Small intestine (tissue), 7 donors: ENCODE results near the gene TRIML2. TPM values are rescaled to one million over a fixed set of nuclear protein-coding genes. Genes with fewer than 3 reads are reported as not detected.

Experiments
- DNase-seq, 2 donors: peaks; one replicate each; pipeline versions ENCODE4 v3.0.0 to v3.0.0-alpha.2; 2013
- FAIRE-seq: peaks from 2 replicates; lab custom pipeline; 2012; peaks lifted over from hg19 to GRCh38; lab: Jason Lieb, UNC
- H3K27ac ChIP-seq, 3 donors: one replicate each; pipeline ENCODE4 v1.5.1; 2013; ENCODE audit warnings: low read length in 2 of 3, mild to moderate bottlenecking in 2 of 3, control low read depth in 1 of 3, inconsistent platforms in 1 of 3, low read depth in 1 of 3, moderate library complexity in 1 of 3
- H3K27me3 ChIP-seq, 3 donors: one replicate each; pipeline ENCODE4 v1.6.1; 2013; ENCODE audit warnings: low read length in 3 of 3, inconsistent platforms in 1 of 3; ENCODE audit not compliant: control insufficient read depth in 3 of 3, insufficient read depth in 3 of 3
- H3K36me3 ChIP-seq, 3 donors: one replicate each; pipeline ENCODE4 v1.6.1; 2013; ENCODE audit warnings: low read length in 3 of 3, inconsistent platforms in 1 of 3, low read depth in 1 of 3, mild to moderate bottlenecking in 1 of 3, moderate library complexity in 1 of 3; ENCODE audit not compliant: control insufficient read depth in 3 of 3, insufficient read depth in 2 of 3
- H3K4me1 ChIP-seq, 3 donors: one replicate each; pipeline ENCODE4 v1.6.1; 2013; ENCODE audit warnings: low read length in 2 of 3, inconsistent platforms in 1 of 3, low read depth in 1 of 3, mild to moderate bottlenecking in 1 of 3, moderate library complexity in 1 of 3; ENCODE audit not compliant: control insufficient read depth in 3 of 3, insufficient read depth in 2 of 3
- H3K4me3 ChIP-seq, 3 donors: one replicate each; pipeline ENCODE4 v1.5.1; 2013; ENCODE audit warnings: low read length in 3 of 3, control low read depth in 1 of 3, inconsistent platforms in 1 of 3, low read depth in 1 of 3, mild to moderate bottlenecking in 1 of 3, moderate library complexity in 1 of 3
- H3K9me3 ChIP-seq, 2 donors: one replicate each; pipeline ENCODE4 v1.6.1; 2013; ENCODE audit warnings: low read depth in 1 of 2, low read length in 1 of 2; ENCODE audit not compliant: control insufficient read depth in 2 of 2, insufficient read depth in 1 of 2
- WGBS, 3 donors: extraction: QIAGEN DNeasy Blood & Tissue Kit; methylation state at CpG; one replicate each; pipeline ENCODE4 v1.1.7; 2013; 5-methylcytosine and 5-hydroxymethylcytosine counted together
- polyA plus RNA-seq, 4 donors: library from polyadenylated mRNA; stranded (reverse) in 3 of 4; unstranded in 1 of 4; fragments of 200-250 nt in 3 of 4; fragments of 120-200 nt in 1 of 4; gene quantifications; one replicate each; pipeline versions ENCODE4 v1.2.1 to v1.2.3, GENCODE V29; 2013
- donor health status: healthy with polysubstance abuse.
- donor health status: control.
- donor health status: control.
- donor health status: Bipolar disorder and iron deficiency.
- donor health status: healthy.

Gene TRIML2
- polyA plus RNA-seq, 4 donors: not detected

DNA sequence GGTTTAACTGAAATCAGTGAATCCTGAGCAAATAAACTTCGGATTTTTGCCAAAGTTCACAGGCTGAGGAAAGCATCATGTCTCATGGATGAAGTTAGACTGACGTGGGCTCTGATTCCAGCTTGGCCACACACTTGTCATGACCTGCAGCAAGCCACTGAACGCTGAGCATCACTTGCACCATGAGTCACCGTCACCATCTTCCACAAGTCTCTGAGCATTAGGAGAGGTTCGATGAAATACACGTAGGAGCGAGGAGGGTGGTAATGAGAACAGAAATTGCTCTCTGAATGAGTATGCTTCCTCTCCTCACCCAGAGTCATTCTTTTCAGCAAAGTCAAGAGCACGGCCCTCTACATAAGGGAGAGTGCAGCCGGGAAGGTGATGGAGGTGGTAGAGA lies 3.8 kb upstream of the TRIML2 start:
- FAIRE-seq (no peak), DNase-seq (no peak)
- no peak overlapping the region for H3K4me3 ChIP-seq
- 80 to 88% (median 84%) methylated on average over 9 of the region's 9 CpGs for WGBS, 3 donors
- no peaks in the 10 kb centered on the region for H3K27me3 ChIP-seq
- no peaks in the 10 kb centered on the region for H3K36me3 ChIP-seq
- no peak overlapping the region for H3K27ac ChIP-seq
- H3K4me1 ChIP-seq: no peaks in the 10 kb centered on the region
- H3K9me3 ChIP-seq: no peaks in the 10 kb centered on the region

GRCh38 chr4:188111955-188112354 lies 2.6 kb upstream of the TRIML2 start:
- Histone ChIP-seq H3K4me3 (no peak overlapping the region), H3K27ac (no peak overlapping the region), H3K4me1 (no peaks in the 10 kb centered on the region), H3K36me3 (no peaks in the 10 kb centered on the region), H3K9me3 (no peaks in the 10 kb centered on the region), H3K27me3 (no peaks in the 10 kb centered on the region)
- no peak for DNase-seq
- 69 to 93% (median 69%) methylated on average over 6 of the region's 6 CpGs for WGBS, 3 donors
- FAIRE-seq: no peak

DNA sequence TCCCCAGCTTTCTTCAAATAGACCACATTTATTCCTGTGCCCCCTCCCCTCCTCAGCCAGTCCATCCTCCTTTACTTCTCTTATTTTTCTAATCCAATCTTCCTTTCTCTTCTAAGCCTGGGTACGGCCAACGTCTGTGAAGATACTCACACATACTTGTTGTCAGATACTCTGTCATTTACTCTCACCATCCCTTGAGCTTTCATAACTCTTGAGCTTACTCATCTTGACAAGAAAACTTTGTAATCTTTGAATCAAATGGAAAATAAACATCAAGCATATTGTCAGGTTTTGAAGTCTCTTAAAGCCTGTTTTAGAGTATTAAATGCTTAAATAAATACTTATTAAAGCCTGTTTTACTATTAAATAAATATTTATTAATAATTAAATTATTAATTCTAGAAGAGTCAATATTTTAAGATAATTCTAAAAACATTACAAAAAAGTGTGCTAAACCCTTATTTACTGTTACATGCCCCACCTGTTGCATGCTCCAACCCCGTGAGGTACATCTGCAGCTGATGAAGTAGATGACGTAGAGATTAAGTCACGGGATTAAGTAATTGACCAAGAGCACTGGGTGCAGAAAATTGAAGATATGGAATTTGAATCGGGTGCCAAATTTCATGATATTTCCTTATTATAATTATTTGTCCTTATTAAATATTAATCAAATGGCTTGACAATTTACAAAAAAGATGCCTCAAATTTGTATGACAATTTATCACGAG lies 1.5 kb upstream of the TRIML2 start:
- FAIRE-seq: no peak
- no peaks in the 10 kb centered on the region for H3K27me3 ChIP-seq
- 62 to 68% (median 68%) methylated on average over 7 of the region's 7 CpGs for WGBS, 3 donors

DNA sequence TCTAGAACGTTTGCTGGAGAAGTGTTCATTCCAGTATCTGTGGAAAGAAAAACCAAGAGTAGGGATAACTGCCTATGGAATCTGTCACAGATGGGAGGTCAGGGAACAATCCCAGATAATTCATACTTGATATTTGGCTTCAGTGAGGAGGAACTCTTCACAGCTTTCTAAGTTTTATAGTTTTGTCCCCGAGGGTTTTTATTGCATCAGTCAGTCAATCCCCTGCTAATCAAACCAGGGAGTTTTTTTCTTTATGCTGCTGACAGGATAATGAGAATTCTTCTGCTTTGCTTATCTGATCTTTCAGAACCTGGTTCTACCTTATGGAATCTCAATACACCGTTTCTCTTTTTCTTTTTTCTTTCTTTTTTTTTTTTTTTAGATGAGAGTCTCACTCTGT lies 633 bp upstream of the TRIML2 start:
- FAIRE-seq (no peak), DNase-seq (no peak)
- Histone ChIP-seq H3K27ac (no peak overlapping the region), H3K4me1 (no peaks in the 10 kb centered on the region), H3K4me3 (no peak overlapping the region), H3K27me3 (no peaks in the 10 kb centered on the region), H3K36me3 (no peaks in the 10 kb centered on the region), H3K9me3 (peaks cover 3 to 6% of the 10 kb centered on the region in 2 donors)
- 27 to 37% (median 33%) methylated on average over 3 of the region's 3 CpGs for WGBS, 3 donors

More for the DNA sequence above, 1.5 kb upstream of the TRIML2 start:
- no peak for DNase-seq
- H3K4me3 ChIP-seq: no peak overlapping the region
- H3K27ac ChIP-seq: no peak overlapping the region
- H3K36me3 ChIP-seq: no peaks in the 10 kb centered on the region
- peaks cover 3 to 6% of the 10 kb centered on the region in 2 donors for H3K9me3 ChIP-seq
- no peaks in the 10 kb centered on the region for H3K4me1 ChIP-seq

- H3K27me3 ChIP-seq: no peaks in the 10 kb centered on the region
- 52 to 55% (median 55%) methylated on average over 10 of the region's 10 CpGs for WGBS, 3 donors
- H3K4me1 ChIP-seq: no peaks in the 10 kb centered on the region
- no peak overlapping the region for H3K4me3 ChIP-seq
- FAIRE-seq: no peak
- DNase-seq: no peak
- no peak overlapping the region for H3K27ac ChIP-seq
- H3K36me3 ChIP-seq: no peaks in the 10 kb centered on the region
- peaks cover 3 to 6% of the 10 kb centered on the region in 2 donors for H3K9me3 ChIP-seq
These were observed 1.2 kb downstream of the TRIML2 start for GRCh38 chr4:188107931-188108843.

GRCh38 chr4:188106454-188106853 lies 2.9 kb downstream of the TRIML2 start:
- H3K36me3 ChIP-seq: no peaks in the 10 kb centered on the region
- H3K4me3 ChIP-seq: no peak overlapping the region
- H3K9me3 ChIP-seq: peaks cover 3 to 6% of the 10 kb centered on the region in 2 donors
- DNase-seq (no peak), FAIRE-seq (no peak)
- H3K4me1 ChIP-seq: no peaks in the 10 kb centered on the region
- 94 to 97% (median 97%) methylated on average over 40 of the region's 40 CpGs for WGBS, 3 donors
- H3K27ac ChIP-seq: no peak overlapping the region
- no peaks in the 10 kb centered on the region for H3K27me3 ChIP-seq

DNA sequence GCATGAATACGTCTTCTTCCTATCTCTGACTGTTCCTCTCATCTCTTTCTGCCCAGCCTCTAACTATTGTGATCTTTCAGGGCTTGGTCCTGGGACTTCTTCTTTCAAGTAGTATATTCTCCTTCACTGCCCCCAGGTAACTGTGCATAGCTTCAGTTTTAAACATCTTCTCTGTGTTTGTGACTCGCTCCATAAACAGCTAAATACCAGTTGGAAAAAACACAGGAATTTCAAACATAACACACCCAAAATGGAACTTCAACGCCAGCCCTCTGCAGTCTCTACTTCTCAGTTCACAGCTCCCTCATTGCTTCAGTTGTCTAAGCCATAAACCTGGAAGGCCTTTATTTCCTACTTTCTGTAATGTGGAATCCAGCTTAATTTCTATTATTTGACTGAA lies 16.6 kb downstream of the TRIML2 start:
- no peak overlapping the region for H3K27ac ChIP-seq
- no peaks in the 10 kb centered on the region for H3K9me3 ChIP-seq
- FAIRE-seq: no peak
- no peaks in the 10 kb centered on the region for H3K4me1 ChIP-seq
- 77 to 89% (median 78%) methylated on average over 3 of the region's 3 CpGs for WGBS, 3 donors
- no peak for DNase-seq
- no peaks in the 10 kb centered on the region for H3K27me3 ChIP-seq
- H3K36me3 ChIP-seq: no peaks in the 10 kb centered on the region
- H3K4me3 ChIP-seq: no peak overlapping the region

GRCh38 chr4:188086858-188087257 lies 22.5 kb downstream of the TRIML2 start:
- H3K4me1 ChIP-seq: no peaks in the 10 kb centered on the region
- 77 to 83% (median 78%) methylated on average over 6 of the region's 6 CpGs for WGBS, 3 donors
- FAIRE-seq (no peak), DNase-seq (no peak)
- no peak overlapping the region for H3K27ac ChIP-seq
- no peak overlapping the region for H3K4me3 ChIP-seq
- no peaks in the 10 kb centered on the region for H3K9me3 ChIP-seq
- no peaks in the 10 kb centered on the region for H3K36me3 ChIP-seq
- no peaks in the 10 kb centered on the region for H3K27me3 ChIP-seq
